HL-60 (cell line): ENCODE measurements around the gene SUN1.

Source experiments
- CTCF ChIP-seq: IDR thresholded peaks from one replicate; pipeline ENCODE4 v1.5.1; 2011; ENCODE audit warnings: low read length, control low read depth, inconsistent platforms; ENCODE audit not compliant: insufficient read depth
- GABPA ChIP-seq: IDR thresholded peaks from 2 replicates; pipeline ENCODE4 v1.6.1; 2012; ENCODE audit warnings: low read depth
- POLR2AphosphoS5 ChIP-seq: IDR thresholded peaks from 2 replicates; pipeline ENCODE4 v1.6.1; 2012; ENCODE audit warnings: low read depth
- REST ChIP-seq: IDR thresholded peaks from 2 replicates; pipeline ENCODE4 v1.6.1; 2012; ENCODE audit warnings: low read depth; ENCODE audit not compliant: insufficient replicate concordance
- SPI1 ChIP-seq: IDR thresholded peaks from 2 replicates; pipeline ENCODE4 v1.6.1; 2012; ENCODE audit warnings: low read depth, mild to moderate bottlenecking, borderline replicate concordance

DNA sequence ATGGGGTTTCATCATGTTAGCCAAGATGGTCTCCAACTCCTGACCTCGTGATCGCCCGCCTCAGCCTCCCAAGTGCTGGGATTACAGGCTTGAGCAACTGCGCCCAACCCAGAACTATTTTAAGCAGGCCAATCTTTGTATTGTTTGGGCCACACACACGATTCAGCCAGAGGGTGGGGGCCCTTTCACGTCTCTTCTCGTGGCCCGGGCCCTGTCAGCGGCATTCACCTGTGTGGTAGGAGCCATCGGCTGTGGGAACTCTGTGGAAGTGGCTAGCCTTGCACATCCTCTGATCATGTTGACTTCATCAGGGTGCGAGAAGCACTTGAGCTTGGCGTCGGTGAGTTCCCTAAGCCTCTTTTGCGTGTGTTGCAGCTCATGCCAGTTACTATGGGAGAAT lies 16.9 kb downstream of the SUN1 start:
- TF ChIP-seq CTCF (no peak), POLR2AphosphoS5 (no peak), GABPA (no peak), REST (no peak), SPI1 (no peak)
